Fibroblast of skin of right quadriceps (primary cell): ENCODE measurements around the gene CACFD1.

ENCODE experiments used
- DNase-seq: peaks from one replicate; pipeline ENCODE4 v3.0.0-alpha.2; 2013

CACFD1 gene

GRCh38 chr9:133485531-133486260 is 25.9 kb downstream of the CACFD1 start:
- no peak for DNase-seq

GRCh38 chr9:133487331-133487725 is 27.6 kb downstream of the CACFD1 start:
- no peak for DNase-seq

- DNase-seq: no peak
Measured at GRCh38 chr9:133488686-133489252, 29.0 kb downstream of the CACFD1 start.

- no peak for DNase-seq
Measured at GRCh38 chr9:133489253-133490190, 29.7 kb downstream of the CACFD1 start.

- no peak for DNase-seq
Measured at GRCh38 chr9:133490201-133490681, 30.5 kb downstream of the CACFD1 start.

GRCh38 chr9:133490865-133491655 is 31.3 kb downstream of the CACFD1 start:
- no peak for DNase-seq

GRCh38 chr9:133491656-133491925 is 31.8 kb downstream of the CACFD1 start:
- DNase-seq: no peak

- no peak for DNase-seq
Measured at GRCh38 chr9:133492061-133493021, 32.6 kb downstream of the CACFD1 start.

- DNase-seq: no peak
Measured at GRCh38 chr9:133493428-133493827, 33.6 kb downstream of the CACFD1 start.

GRCh38 chr9:133493845-133494540 is 34.2 kb downstream of the CACFD1 start:
- DNase-seq: no peak

- DNase-seq: no peak
Measured at GRCh38 chr9:133494636-133495326, 35.0 kb downstream of the CACFD1 start.

- DNase-seq: no peak
Measured at GRCh38 chr9:133495327-133496293, 35.8 kb downstream of the CACFD1 start.

- DNase-seq: no peak
Measured at GRCh38 chr9:133496861-133497842, 37.4 kb downstream of the CACFD1 start.

GRCh38 chr9:133499132-133499891 is 39.5 kb downstream of the CACFD1 start:
- no peak for DNase-seq

GRCh38 chr9:133499892-133500270 is 40.1 kb downstream of the CACFD1 start:
- DNase-seq: no peak

- DNase-seq: no peak
Measured at GRCh38 chr9:133502112-133502511, 42.3 kb downstream of the CACFD1 start.

- no peak for DNase-seq
Measured at GRCh38 chr9:133505186-133505830, 45.5 kb downstream of the CACFD1 start.
